Lung (tissue), 12 donors: ENCODE results near the gene INF2. TPM values are rescaled to one million over a fixed set of nuclear protein-coding genes. Genes with fewer than 3 reads are reported as not detected.

Experiments used
- ATAC-seq: fragments of 200-7000 bp; cut with Tn5 transposase; one replicate; pipeline ENCODE4 v1.9.1; 2020; ENCODE audit warnings: moderate number of reproducible peaks; ENCODE audit not compliant: insufficient read depth, low FRiP score
- DNase-seq, 3 donors: peaks; one replicate each; pipeline ENCODE4 v3.0.0-alpha.2; 2013 to 2017
- H3K27ac ChIP-seq, 2 donors: one replicate each; pipeline ENCODE4 v1.5.1; 2013; ENCODE audit warnings: mild to moderate bottlenecking in 2 of 2, moderate library complexity in 2 of 2, control low read depth in 1 of 2, inconsistent platforms in 1 of 2, low read depth in 1 of 2, low read length in 1 of 2
- H3K27me3 ChIP-seq, 3 donors: one replicate each; pipeline ENCODE4 v1.5.1; 2013; ENCODE audit warnings: low read length in 2 of 3; ENCODE audit not compliant: control insufficient read depth in 3 of 3, insufficient read depth in 3 of 3
- H3K36me3 ChIP-seq, 4 donors: one replicate each; pipeline ENCODE4 v1.5.1; 2013; ENCODE audit warnings: low read length in 4 of 4, mild to moderate bottlenecking in 1 of 4, moderate library complexity in 1 of 4; ENCODE audit not compliant: control insufficient read depth in 4 of 4, insufficient read depth in 4 of 4
- H3K4me1 ChIP-seq, 5 donors: one replicate each; pipeline ENCODE4 v1.5.1; 2013; ENCODE audit warnings: low read length in 5 of 5, mild to moderate bottlenecking in 2 of 5, moderate library complexity in 1 of 5; ENCODE audit not compliant: control insufficient read depth in 5 of 5, insufficient read depth in 5 of 5
- H3K4me3 ChIP-seq: one replicate; pipeline ENCODE4 v1.5.1; 2013; ENCODE audit warnings: mild to moderate bottlenecking, control low read depth, moderate library complexity
- H3K9ac ChIP-seq, 2 donors: one replicate each; pipeline ENCODE4 v1.5.1; 2013; ENCODE audit warnings: low read length in 2 of 2, control low read depth in 1 of 2; ENCODE audit not compliant: insufficient read depth in 1 of 2
- H3K9me3 ChIP-seq, 4 donors: one replicate each; pipeline ENCODE4 v1.5.1; 2013; ENCODE audit warnings: low read length in 3 of 4, mild to moderate bottlenecking in 1 of 4, moderate library complexity in 1 of 4; ENCODE audit not compliant: control insufficient read depth in 4 of 4, insufficient read depth in 3 of 4
- CTCF ChIP-seq: IDR thresholded peaks from 2 replicates; pipeline ENCODE4 v1.5.1; 2012; ENCODE audit warnings: mild to moderate bottlenecking; ENCODE audit errors: control extremely low read depth, extremely low read depth
- WGBS, 2 donors: extraction: QIAGEN DNeasy Blood & Tissue Kit; methylation state at CpG; one replicate each; pipeline ENCODE4 v1.1.7; 2013; 5-methylcytosine and 5-hydroxymethylcytosine counted together
- polyA plus RNA-seq, 2 donors: library from polyadenylated mRNA; stranded (reverse); fragments of 200-250 nt; gene quantifications; one replicate each; pipeline ENCODE4 v1.2.1, GENCODE V29; 2013
- total RNA-seq, 2 donors: library from RNA; depleted of rRNA in 1 of 2; stranded (reverse); fragments of >200 nt in 1 of 2; gene quantifications; one replicate each; pipeline ENCODE4 v1.2.1, GENCODE V29; 2014 to 2021
- donor health status: control.
- donor health status: control.
- donor health status: Bipolar disorder and iron deficiency.
- donor health status: healthy.
- donor health status: DM: yes; HTN: yes; CAD: no.

INF2 gene
- total and polyA plus RNA-seq, 4 donors: 46.1 to 119 (median 78.4) TPM

- H3K4me3 ChIP-seq: peak within 1 kb of the TSS; percentile 97
- H3K9ac ChIP-seq: peak within 1 kb of the TSS; percentile 83 to 86
- peaks cover 0 to 28% (median 20%) of the 10 kb centered on the region in 4 donors for H3K36me3 ChIP-seq
- ATAC-seq (peak; percentile 95), DNase-seq (peak; percentile 100)
- H3K4me1 ChIP-seq: peaks cover 0 to 39% (median 13%) of the 10 kb centered on the region in 5 donors
- TF ChIP-seq CTCF: no peak
- no peaks in the 10 kb centered on the region for H3K27me3 ChIP-seq
- H3K9me3 ChIP-seq: no peaks in the 10 kb centered on the region
- H3K27ac ChIP-seq: peak within 1 kb of the TSS; percentile 82 to 97
- 0% methylated on average over 70 to 95 of the region's 95 CpGs for WGBS, 2 donors
Observed at GRCh38 chr14:104752735-104753527, 63.5 kb downstream of the INF2 start, which contains the start of gene SIVA1. TSS of gene SIVA1 (plus strand) at chr14:104753147. CDS start at chr14:104753202, 55 bp downstream.

- Histone ChIP-seq H3K4me3 (peak overlapping the region; percentile 97), H3K9ac (peak overlapping the region; percentile 57 to 86), H3K27me3 (no peaks in the 10 kb centered on the region), H3K36me3 (peaks cover 0 to 31% (median 22%) of the 10 kb centered on the region in 4 donors), H3K4me1 (peaks cover 0 to 32% (median 11%) of the 10 kb centered on the region in 5 donors), H3K27ac (peak overlapping the region; percentile 82 to 97), H3K9me3 (no peaks in the 10 kb centered on the region)
- WGBS, 2 donors: 1 to 2% methylated on average over 30 of the region's 30 CpGs
- no peak for TF ChIP-seq CTCF
- ATAC-seq (no peak), DNase-seq (no peak)
Observed at GRCh38 chr14:104753528-104754212, 64.3 kb downstream of the INF2 start.

GRCh38 chr14:104754213-104754851 lies 64.9 kb downstream of the INF2 start:
- WGBS, 2 donors: 57 to 59% methylated on average over 13 of the region's 13 CpGs
- Histone ChIP-seq H3K4me1 (peaks cover 0 to 25% (median 9%) of the 10 kb centered on the region in 5 donors), H3K9ac (peak overlapping the region; percentile 14 to 86), H3K36me3 (peaks cover 0 to 38% (median 24%) of the 10 kb centered on the region in 4 donors), H3K9me3 (no peaks in the 10 kb centered on the region), H3K4me3 (no peak overlapping the region), H3K27ac (peak overlapping the region in 1 of 2 donors; percentile 97), H3K27me3 (no peaks in the 10 kb centered on the region)
- no peak for TF ChIP-seq CTCF
- DNase-seq (no peak), ATAC-seq (no peak)
